Progenitor cell of endocrine pancreas (in vitro differentiated cells): ENCODE data around the gene DOK7. TPM values are rescaled to one million over a fixed set of nuclear protein-coding genes. Genes with fewer than 3 reads are reported as not detected.

Experiments
- DNase-seq: peaks from one replicate; pipeline ENCODE4 v3.0.0; 2021; ENCODE audit warnings: low spot score; ENCODE audit not compliant: unreplicated experiment
- H3K27ac Mint-ChIP-seq: 2 replicates; pipeline ENCODE4 v1.8.0; 2021; ENCODE audit warnings: mild to moderate bottlenecking, moderate library complexity, mixed read lengths
- H3K27me3 Mint-ChIP-seq: 2 replicates; pipeline ENCODE4 v1.8.0; 2021; ENCODE audit warnings: mixed read lengths
- H3K36me3 Mint-ChIP-seq: 2 replicates; pipeline ENCODE4 v1.8.0; 2022; ENCODE audit warnings: mixed read lengths; ENCODE audit not compliant: insufficient read depth
- H3K4me1 Mint-ChIP-seq: 2 replicates; pipeline ENCODE4 v1.8.0; 2021; ENCODE audit warnings: low read depth, mixed read lengths
- H3K4me3 Mint-ChIP-seq: 2 replicates; pipeline ENCODE4 v1.8.0; 2021; ENCODE audit warnings: low read depth, mild to moderate bottlenecking, moderate library complexity, mixed read lengths
- H3K9me3 Mint-ChIP-seq: 2 replicates; pipeline ENCODE4 v1.8.0; 2021; ENCODE audit warnings: low read depth, mixed read lengths
- CTCF ChIP-seq: fragments of 200-600 bp; sonication (generic); IDR thresholded peaks from one replicate; pipeline ENCODE4 v1.5.0; 2021; ENCODE audit warnings: antibody characterized with exemption, mild to moderate bottlenecking; ENCODE audit not compliant: unreplicated experiment
- total RNA-seq: library from RNA; stranded (reverse); gene quantifications from 2 replicates; pipeline ENCODE4 v1.2.1, GENCODE V29; 2021

The DOK7 gene
- total RNA-seq, 1 donor from 2014 or later: not detected

GRCh38 chr4:3525532-3526430 is 62.7 kb downstream of the DOK7 start:
- Mint-ChIP-seq H3K9me3 (no peaks in the 10 kb centered on the region), H3K27ac (no peak overlapping the region), H3K4me1 (peaks cover 5% of the 10 kb centered on the region), H3K4me3 (no peak overlapping the region), H3K27me3 (no peaks in the 10 kb centered on the region), H3K36me3 (peaks cover 2% of the 10 kb centered on the region)
- no peak for TF ChIP-seq CTCF
- DNase-seq: no peak

GRCh38 chr4:3526456-3526855 is 63.4 kb downstream of the DOK7 start:
- H3K27ac Mint-ChIP-seq: no peak overlapping the region
- H3K9me3 Mint-ChIP-seq: no peaks in the 10 kb centered on the region
- no peak for TF ChIP-seq CTCF
- H3K4me1 Mint-ChIP-seq: peaks cover 11% of the 10 kb centered on the region
- DNase-seq: no peak
- no peak overlapping the region for H3K4me3 Mint-ChIP-seq
- H3K36me3 Mint-ChIP-seq: peaks cover 2% of the 10 kb centered on the region
- no peaks in the 10 kb centered on the region for H3K27me3 Mint-ChIP-seq

- Mint-ChIP-seq H3K36me3 (peaks cover 2% of the 10 kb centered on the region), H3K4me3 (no peak overlapping the region), H3K4me1 (peaks cover 15% of the 10 kb centered on the region), H3K27me3 (no peaks in the 10 kb centered on the region), H3K27ac (no peak overlapping the region), H3K9me3 (no peaks in the 10 kb centered on the region)
- TF ChIP-seq CTCF: no peak
- no peak for DNase-seq
Observed at GRCh38 chr4:3527101-3527913, 64.2 kb downstream of the DOK7 start.

GRCh38 chr4:3527914-3528876 is 65.1 kb downstream of the DOK7 start:
- no peak overlapping the region for H3K27ac Mint-ChIP-seq
- no peaks in the 10 kb centered on the region for H3K9me3 Mint-ChIP-seq
- peaks cover 2% of the 10 kb centered on the region for H3K36me3 Mint-ChIP-seq
- peaks cover 15% of the 10 kb centered on the region for H3K4me1 Mint-ChIP-seq
- no peak for TF ChIP-seq CTCF
- H3K4me3 Mint-ChIP-seq: no peak overlapping the region
- no peaks in the 10 kb centered on the region for H3K27me3 Mint-ChIP-seq
- no peak for DNase-seq
